GM18907 (cell line): ENCODE results near the gene COL4A4.
"Not testable (repeated sequence)": the region's sequence is repeated elsewhere in the genome, so short reads cannot be mapped to it uniquely, and the experiment has no call there.

Source experiments
- ATAC-seq: cut with Tn5 transposase; IDR thresholded peaks from one replicate; pipeline ENCODE4 v1.9.1; 2021; ENCODE audit warnings: mild to moderate bottlenecking, moderate library complexity; ENCODE audit not compliant: unreplicated experiment

The COL4A4 gene

DNA sequence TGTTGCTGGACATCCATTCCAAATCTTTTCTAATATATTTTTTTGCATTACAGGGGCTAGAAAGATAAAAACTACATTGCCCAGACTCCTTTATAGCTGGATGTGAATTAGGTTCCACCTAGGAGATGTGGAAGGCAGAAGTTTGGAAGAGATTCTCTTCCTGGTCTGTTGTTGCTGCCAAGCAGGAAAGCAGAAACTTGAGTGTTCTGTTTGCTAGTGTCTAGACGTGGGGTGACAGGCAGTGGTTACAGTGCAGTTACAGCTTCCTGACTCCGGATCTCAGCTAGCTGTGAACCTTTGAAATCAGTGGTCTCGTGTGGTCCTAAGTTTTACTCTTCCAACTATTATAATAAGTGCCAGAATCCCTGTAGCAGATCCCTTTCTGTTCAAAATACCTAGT, 46.2 kb downstream of the COL4A4 start:
- no peak for ATAC-seq

- ATAC-seq: peak; percentile 54
These were observed 47.0 kb downstream of the COL4A4 start for GRCh38 chr2:227117027-227117426.

- ATAC-seq: no peak
These were observed 48.2 kb downstream of the COL4A4 start for GRCh38 chr2:227115761-227116160.

GRCh38 chr2:227106845-227107759, 56.9 kb downstream of the COL4A4 start:
- no peak for ATAC-seq

GRCh38 chr2:227103583-227103982, 60.4 kb downstream of the COL4A4 start:
- ATAC-seq: no peak

DNA sequence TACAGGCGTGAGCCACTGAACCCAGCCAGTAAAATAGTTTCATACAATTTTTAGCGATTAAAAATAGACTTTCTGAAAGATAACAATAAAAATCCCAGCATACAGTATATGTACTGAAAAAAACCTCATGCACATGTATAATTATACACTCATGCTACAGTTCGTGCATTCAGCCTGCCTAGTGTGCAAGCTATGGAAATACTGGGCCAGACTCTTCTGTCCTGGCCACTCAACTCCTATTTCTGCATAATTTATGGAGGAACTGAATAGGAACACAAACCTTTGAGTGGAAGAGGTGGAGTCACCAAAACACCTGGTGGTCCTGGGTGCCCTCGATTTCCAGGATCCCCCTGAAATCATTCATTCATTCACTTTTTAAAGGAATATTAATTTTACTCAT, 64.7 kb downstream of the COL4A4 start:
- ATAC-seq: no peak

DNA sequence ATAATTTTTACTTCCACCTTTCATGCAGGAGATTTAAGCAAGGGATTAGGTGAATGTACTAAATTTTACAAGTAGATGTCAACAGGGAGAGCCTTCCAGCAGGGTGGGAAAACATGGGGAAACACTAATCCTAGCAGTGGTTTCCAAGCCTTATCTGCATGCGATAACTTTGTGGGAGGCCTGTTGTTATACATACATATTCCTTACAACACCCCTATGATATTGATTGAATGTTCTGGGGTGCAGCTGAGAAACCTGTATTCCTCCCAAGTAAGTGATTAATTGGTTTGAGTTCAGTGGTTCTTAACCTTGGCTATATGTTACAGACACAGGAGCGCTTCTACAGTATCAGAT, 65.9 kb downstream of the COL4A4 start:
- ATAC-seq: no peak

GRCh38 chr2:227097495-227098161, 66.4 kb downstream of the COL4A4 start:
- ATAC-seq: no peak

- ATAC-seq: no peak
These were observed 68.7 kb downstream of the COL4A4 start for GRCh38 chr2:227095346-227095745.

DNA sequence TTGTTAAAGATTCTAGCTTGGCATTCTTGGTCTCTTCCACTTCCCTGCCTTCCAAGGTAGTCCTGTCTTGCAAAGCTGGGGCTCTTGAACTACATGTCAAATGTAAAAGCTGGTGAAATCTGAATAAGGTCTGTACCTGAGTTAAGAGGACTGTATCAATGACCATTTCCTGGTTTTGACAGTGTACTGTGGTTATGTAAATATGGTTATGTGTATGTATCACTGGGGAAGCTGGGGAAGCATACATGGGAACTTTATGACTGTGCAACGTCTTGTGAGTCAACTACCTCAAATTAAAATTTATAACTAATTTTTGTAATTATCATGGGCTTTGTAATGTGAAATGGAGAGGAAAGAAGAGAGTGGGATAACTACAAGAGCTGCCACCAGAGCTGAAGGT, 81.7 kb downstream of the COL4A4 start:
- peak; percentile 95 for ATAC-seq

- no peak for ATAC-seq
These were observed 84.3 kb downstream of the COL4A4 start for GRCh38 chr2:227079726-227080125.

GRCh38 chr2:227065065-227065464, 98.9 kb downstream of the COL4A4 start:
- ATAC-seq: not testable (repeated sequence)

GRCh38 chr2:227058888-227059399, 105.1 kb downstream of the COL4A4 start:
- no peak for ATAC-seq

- no peak for ATAC-seq
These were observed 106.1 kb downstream of the COL4A4 start for GRCh38 chr2:227057743-227058447.

DNA sequence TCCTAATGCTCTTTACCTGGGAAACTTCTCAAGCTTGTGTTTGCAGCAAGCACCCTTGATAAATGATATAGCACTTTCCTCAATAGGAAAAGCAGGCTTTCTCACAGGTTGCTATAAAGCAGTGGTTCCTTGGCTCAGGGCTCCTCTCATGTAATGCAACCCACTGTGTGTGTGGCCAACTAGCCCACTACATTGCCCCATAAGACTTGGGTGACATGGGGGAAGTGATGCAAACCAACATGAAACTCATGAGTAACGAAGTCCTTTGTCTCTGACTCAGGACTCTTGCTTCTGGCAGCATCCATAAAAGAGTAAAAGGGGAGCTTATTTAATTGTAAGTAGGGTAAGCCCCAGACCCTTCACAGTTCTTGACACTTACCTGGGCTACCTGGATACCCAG, 106.9 kb downstream of the COL4A4 start:
- ATAC-seq: no peak

- no peak for ATAC-seq
These were observed 110.0 kb downstream of the COL4A4 start for GRCh38 chr2:227054006-227054405.

DNA sequence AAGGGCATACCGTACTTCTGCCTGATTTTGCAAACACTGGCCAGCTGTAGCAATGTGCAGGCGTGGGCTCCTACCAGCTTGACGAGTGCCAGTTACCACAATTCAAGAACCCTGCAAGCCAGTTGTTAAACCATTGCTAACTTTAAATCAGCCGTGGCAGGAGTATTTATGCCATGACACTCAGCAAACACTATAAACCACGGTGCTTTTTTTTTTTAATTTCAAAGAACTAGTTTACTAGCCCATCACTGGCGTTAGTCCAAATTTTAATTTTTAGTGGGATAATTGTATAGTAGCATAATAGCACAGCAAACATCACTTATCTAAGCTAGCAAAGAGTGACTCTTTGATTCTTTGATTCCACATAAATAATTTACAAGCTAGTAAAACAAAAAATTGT, 111.1 kb downstream of the COL4A4 start:
- ATAC-seq: no peak

GRCh38 chr2:227043981-227044380, 120.0 kb downstream of the COL4A4 start:
- ATAC-seq: no peak

DNA sequence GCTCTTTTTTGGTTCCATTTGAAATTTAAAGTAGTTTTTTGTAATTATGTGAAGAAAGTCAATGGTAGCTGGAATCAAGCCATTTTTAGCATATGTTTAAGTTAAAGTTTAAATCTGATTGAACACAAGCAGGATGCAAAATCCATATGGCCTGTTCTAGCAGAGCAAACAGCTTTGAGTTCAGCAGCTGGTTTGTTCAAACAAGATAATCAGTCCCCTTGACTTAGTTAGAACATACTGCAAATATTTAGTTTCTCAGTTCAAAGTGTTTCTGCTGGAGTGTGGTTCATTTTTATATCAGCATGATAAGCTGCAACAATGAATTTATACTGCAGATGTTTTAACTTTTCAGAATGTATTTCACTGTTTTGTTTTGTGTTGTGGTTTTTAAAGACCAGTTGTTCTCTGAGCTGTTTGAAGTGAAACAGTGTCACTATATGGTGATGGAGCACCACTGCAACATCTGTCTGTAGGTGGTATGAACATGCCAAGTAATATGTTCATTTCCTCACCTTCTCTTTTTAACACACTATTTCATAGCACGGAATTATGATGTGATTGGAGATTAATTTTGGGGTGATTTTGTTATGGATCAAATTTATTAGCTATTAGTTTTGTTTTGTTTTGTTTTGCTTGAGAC, 125.3 kb downstream of the COL4A4 start:
- ATAC-seq: no peak

GRCh38 chr2:227036527-227036926, 127.5 kb downstream of the COL4A4 start:
- no peak for ATAC-seq
